ENCODE measurements around the gene ATXN1. TPM values are rescaled to one million over a fixed set of nuclear protein-coding genes. Genes with fewer than 3 reads are reported as not detected.

The ATXN1 gene
- total RNA-seq, 1 donor from 2014 or later, result 3.9 TPM

GRCh38 chr6:16369140-16369745, 392.0 kb downstream of the ATXN1 start:
- no peaks in the 10 kb centered on the region for H3K9me3 Mint-ChIP-seq
- H3K27ac Mint-ChIP-seq (ENCODE audit: unreplicated experiment), result no peak overlapping the region
- DNase-seq (ENCODE audit: low read depth, low spot score), result no peak
- H3K36me3 Mint-ChIP-seq (ENCODE audit: low read depth), result no peaks in the 10 kb centered on the region
- no peak overlapping the region for H3K4me3 Mint-ChIP-seq
- H3K4me1 Mint-ChIP-seq, result peaks cover 9% of the 10 kb centered on the region
- TF ChIP-seq, protein P1, sequence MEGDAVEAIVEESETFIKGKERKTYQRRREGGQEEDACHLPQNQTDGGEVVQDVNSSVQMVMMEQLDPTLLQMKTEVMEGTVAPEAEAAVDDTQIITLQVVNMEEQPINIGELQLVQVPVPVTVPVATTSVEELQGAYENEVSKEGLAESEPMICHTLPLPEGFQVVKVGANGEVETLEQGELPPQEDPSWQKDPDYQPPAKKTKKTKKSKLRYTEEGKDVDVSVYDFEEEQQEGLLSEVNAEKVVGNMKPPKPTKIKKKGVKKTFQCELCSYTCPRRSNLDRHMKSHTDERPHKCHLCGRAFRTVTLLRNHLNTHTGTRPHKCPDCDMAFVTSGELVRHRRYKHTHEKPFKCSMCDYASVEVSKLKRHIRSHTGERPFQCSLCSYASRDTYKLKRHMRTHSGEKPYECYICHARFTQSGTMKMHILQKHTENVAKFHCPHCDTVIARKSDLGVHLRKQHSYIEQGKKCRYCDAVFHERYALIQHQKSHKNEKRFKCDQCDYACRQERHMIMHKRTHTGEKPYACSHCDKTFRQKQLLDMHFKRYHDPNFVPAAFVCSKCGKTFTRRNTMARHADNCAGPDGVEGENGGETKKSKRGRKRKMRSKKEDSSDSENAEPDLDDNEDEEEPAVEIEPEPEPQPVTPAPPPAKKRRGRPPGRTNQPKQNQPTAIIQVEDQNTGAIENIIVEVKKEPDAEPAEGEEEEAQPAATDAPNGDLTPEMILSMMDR (conservative IDR thresholded peaks at IDR 0.05), result no peak
- no peaks in the 10 kb centered on the region for H3K27me3 Mint-ChIP-seq (ENCODE audit: low read depth)

- TF ChIP-seq, protein P1 (conservative IDR thresholded peaks at IDR 0.05), result no peak
- Mint-ChIP-seq H3K27me3 (ENCODE audit: low read depth) (no peaks in the 10 kb centered on the region), H3K27ac (ENCODE audit: unreplicated experiment) (no peak overlapping the region), H3K36me3 (ENCODE audit: low read depth) (no peaks in the 10 kb centered on the region), H3K4me1 (peaks cover 9% of the 10 kb centered on the region), H3K4me3 (no peak overlapping the region), H3K9me3 (no peaks in the 10 kb centered on the region)
- no peak for DNase-seq (ENCODE audit: low read depth, low spot score)
Measured at GRCh38 chr6:16367571-16367970, 393.7 kb downstream of the ATXN1 start.

GRCh38 chr6:16363749-16364148, 397.5 kb downstream of the ATXN1 start:
- TF ChIP-seq, protein P1 (conservative IDR thresholded peaks at IDR 0.05), result no peak
- no peaks in the 10 kb centered on the region for H3K36me3 Mint-ChIP-seq (ENCODE audit: low read depth)
- H3K27ac Mint-ChIP-seq (ENCODE audit: unreplicated experiment), result no peak overlapping the region
- no peaks in the 10 kb centered on the region for H3K27me3 Mint-ChIP-seq (ENCODE audit: low read depth)
- H3K9me3 Mint-ChIP-seq, result no peaks in the 10 kb centered on the region
- DNase-seq (ENCODE audit: low read depth, low spot score), result no peak
- H3K4me3 Mint-ChIP-seq, result no peak overlapping the region
- peaks cover 9% of the 10 kb centered on the region for H3K4me1 Mint-ChIP-seq

GRCh38 chr6:16362819-16363589, 398.3 kb downstream of the ATXN1 start:
- Mint-ChIP-seq H3K27ac (ENCODE audit: unreplicated experiment) (no peak overlapping the region), H3K27me3 (ENCODE audit: low read depth) (no peaks in the 10 kb centered on the region), H3K4me1 (peaks cover 9% of the 10 kb centered on the region), H3K36me3 (ENCODE audit: low read depth) (no peaks in the 10 kb centered on the region), H3K4me3 (no peak overlapping the region), H3K9me3 (no peaks in the 10 kb centered on the region)
- no peak for DNase-seq (ENCODE audit: low read depth, low spot score)
- TF ChIP-seq, protein P1 (conservative IDR thresholded peaks at IDR 0.05), result no peak

DNA sequence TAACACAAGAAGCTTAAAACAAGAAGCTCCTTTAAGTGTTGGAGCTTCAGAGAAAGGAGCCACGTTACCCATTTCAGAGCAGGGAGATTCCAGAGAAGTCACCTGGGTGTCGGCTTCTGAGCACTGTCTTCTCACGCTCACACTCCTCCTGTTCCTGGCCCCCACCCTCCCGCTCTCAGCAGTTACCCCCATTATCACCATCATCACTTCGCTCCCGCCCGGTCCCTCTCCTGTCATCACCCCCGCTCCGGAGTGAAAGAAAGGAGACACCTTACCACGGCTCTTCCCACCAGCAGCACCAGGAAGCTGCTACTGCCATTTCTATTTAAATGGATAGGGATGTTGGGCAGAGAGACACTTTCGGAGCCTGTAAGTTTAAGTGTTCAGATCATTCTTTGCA, 399.0 kb downstream of the ATXN1 start:
- Mint-ChIP-seq H3K9me3 (no peaks in the 10 kb centered on the region), H3K4me3 (no peak overlapping the region)
- no peak for DNase-seq (ENCODE audit: low read depth, low spot score)

More for the DNA sequence above, 399.0 kb downstream of the ATXN1 start:
- Mint-ChIP-seq H3K36me3 (ENCODE audit: low read depth) (no peaks in the 10 kb centered on the region), H3K27ac (ENCODE audit: unreplicated experiment) (no peak overlapping the region), H3K4me1 (peaks cover 7% of the 10 kb centered on the region), H3K27me3 (ENCODE audit: low read depth) (no peaks in the 10 kb centered on the region)
- TF ChIP-seq, protein P1 (conservative IDR thresholded peaks at IDR 0.05), result no peak
